Upper lobe of right lung (tissue), 1 donor: Measurements from ENCODE around the gene SLC12A9. TPM values are rescaled to one million over a fixed set of nuclear protein-coding genes. Genes with fewer than 3 reads are reported as not detected.

Experiments
- ATAC-seq: fragments of 200-7000 bp; cut with Tn5 transposase; one replicate; pipeline ENCODE4 v1.9.1; 2020; ENCODE audit warnings: mild to moderate bottlenecking, moderate library complexity
- DNase-seq: peaks from one replicate; pipeline ENCODE4 v3.0.0-alpha.2; 2020
- H3K27ac ChIP-seq: fragments of 200-600 bp; one replicate; pipeline ENCODE4 v1.8.0; 2022
- H3K27me3 ChIP-seq: fragments of 200-600 bp; one replicate; pipeline ENCODE4 v1.8.0; 2022; ENCODE audit warnings: mild to moderate bottlenecking
- H3K36me3 ChIP-seq: fragments of 200-600 bp; one replicate; pipeline ENCODE4 v1.8.0; 2022
- H3K4me1 ChIP-seq: fragments of 200-600 bp; one replicate; pipeline ENCODE4 v1.8.0; 2022
- H3K4me3 ChIP-seq: fragments of 200-600 bp; one replicate; pipeline ENCODE4 v1.8.0; 2022; ENCODE audit warnings: mild to moderate bottlenecking
- H3K9me3 ChIP-seq: fragments of 200-600 bp; one replicate; pipeline ENCODE4 v1.8.0; 2022
- CTCF ChIP-seq: fragments of 200-600 bp; IDR thresholded peaks from one replicate; pipeline ENCODE4 v1.8.0; 2022; ENCODE audit warnings: antibody characterized with exemption
- intact Hi-C: fragments of 100-400 bp; cut with DNase I; formaldehyde crosslinking; loops from one replicate; pipeline ENCODE4 v1.11.0; 2022
- total RNA-seq: library from RNA; stranded (reverse); fragmentation: NEBNext Ultra II Directional; extraction: Animal tissue kit (Norgen Biotek cat#: 25700); gene quantifications from one replicate; pipeline ENCODE4 v1.2.1, GENCODE V29; 2021
- donor health status: DM: no; HTN: yes; CAD: no; lungs with severe emphysema.

The SLC12A9 gene
- total RNA-seq, 1 donor from 2014 or later, result 39.2 TPM

DNA sequence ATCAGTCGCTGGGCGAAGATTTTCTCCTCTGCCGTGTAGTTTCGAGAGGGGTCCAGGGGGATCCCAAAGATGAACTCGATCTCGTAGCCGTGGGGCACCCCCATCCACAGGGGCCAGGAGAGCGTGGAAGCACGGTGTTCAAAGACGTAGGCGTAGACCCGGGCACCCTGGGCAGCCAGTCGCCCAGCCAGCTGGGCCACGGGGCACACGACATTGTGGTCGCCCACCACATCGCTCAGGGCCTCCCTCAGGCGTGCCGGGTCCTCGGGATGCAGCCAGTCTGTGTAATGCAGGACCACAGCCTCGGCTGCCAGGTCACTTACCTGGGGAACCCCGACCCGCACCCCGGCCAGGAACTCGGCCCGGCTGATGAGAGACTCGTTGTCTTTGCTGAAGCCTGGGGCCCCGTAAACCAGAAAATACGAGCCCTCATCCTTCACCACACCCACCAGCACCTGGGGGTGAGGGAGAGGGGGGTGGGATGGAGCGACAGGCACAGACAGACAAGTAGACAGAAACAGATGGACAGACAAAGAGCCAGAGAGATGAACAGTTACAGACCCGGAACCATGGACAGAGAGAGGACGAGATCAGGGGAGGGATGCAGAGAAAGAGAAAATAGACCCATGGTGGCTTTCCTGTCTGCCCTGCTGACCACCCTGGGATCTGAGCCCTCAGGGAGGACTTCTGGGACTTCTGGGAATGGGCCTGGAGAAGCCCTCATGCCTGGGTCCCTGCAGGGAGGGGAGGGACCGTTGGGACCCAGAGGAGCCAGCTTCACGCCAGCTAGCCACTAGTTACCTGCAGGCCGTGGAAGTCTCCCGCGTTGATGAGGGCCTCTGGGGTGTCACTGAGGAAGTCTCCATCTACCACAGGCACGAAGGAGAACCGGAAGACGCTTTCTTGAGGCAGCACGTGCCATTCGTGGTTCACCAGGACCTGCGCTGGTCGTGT lies 40.1 kb downstream of the SLC12A9 start:
- intact Hi-C loops, result no loop called here
- TF ChIP-seq CTCF, result no peak
- ATAC-seq, result no peak
- peaks cover 44% of the 10 kb centered on the region for H3K4me1 ChIP-seq
- peaks cover 23% of the 10 kb centered on the region for H3K27me3 ChIP-seq
- H3K36me3 ChIP-seq, result peaks cover 10% of the 10 kb centered on the region
- no peak overlapping the region for H3K4me3 ChIP-seq
- H3K9me3 ChIP-seq, result no peaks in the 10 kb centered on the region
- no peak for DNase-seq
- H3K27ac ChIP-seq, result no peak overlapping the region

DNA sequence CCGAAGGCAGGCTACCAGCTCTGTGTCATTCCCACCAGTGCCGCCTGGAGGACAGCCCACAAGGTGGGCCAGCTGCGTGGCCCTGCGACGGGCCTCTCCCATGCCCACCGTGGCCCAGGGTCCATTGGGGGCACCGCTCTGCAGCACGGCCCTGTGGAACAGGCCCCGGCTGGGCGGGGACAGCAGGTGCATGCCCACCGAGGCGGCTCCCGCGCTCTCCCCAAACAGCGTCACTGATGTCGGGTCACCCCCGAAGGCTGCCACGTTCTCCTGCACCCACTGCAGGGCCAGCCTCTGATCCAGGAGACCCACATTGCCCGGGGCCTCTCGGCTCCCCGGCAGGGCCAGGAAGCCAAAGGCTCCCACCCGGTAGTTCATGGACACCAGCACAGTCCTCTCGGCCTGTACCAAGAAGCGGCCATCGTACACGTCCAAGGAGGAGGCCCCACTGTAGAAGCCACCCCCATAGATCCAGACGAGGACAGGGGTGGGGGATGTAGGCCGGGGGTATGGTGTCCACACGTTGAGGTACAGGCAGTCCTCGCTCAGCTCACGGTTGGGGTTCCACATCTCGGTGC lies 40.9 kb downstream of the SLC12A9 start:
- ATAC-seq, result no peak
- no peak for TF ChIP-seq CTCF
- Histone ChIP-seq H3K9me3 (no peaks in the 10 kb centered on the region), H3K4me1 (peaks cover 36% of the 10 kb centered on the region), H3K27ac (no peak overlapping the region), H3K27me3 (peaks cover 28% of the 10 kb centered on the region), H3K36me3 (peaks cover 2% of the 10 kb centered on the region), H3K4me3 (no peak overlapping the region)
- no peak for DNase-seq
- intact Hi-C loops, result no loop called here

- no peak for TF ChIP-seq CTCF
Observed at GRCh38 chr7:100893910-100894721, 41.6 kb downstream of the SLC12A9 start.

GRCh38 chr7:100894860-100895700 lies 42.6 kb downstream of the SLC12A9 start:
- Histone ChIP-seq H3K27me3 (peaks cover 28% of the 10 kb centered on the region), H3K9me3 (no peaks in the 10 kb centered on the region), H3K36me3 (no peaks in the 10 kb centered on the region), H3K4me1 (peaks cover 29% of the 10 kb centered on the region), H3K4me3 (peak overlapping the region; percentile 45), H3K27ac (no peak overlapping the region)
- ATAC-seq (peak; percentile 17), DNase-seq (peak; percentile 80)
- intact Hi-C loops, result loop anchor here (5.0 kb wide), 1 partner anchor 162 kb away; no protein-coding TSS in a partner anchor
- TF ChIP-seq CTCF, result peak; percentile 76

More at GRCh38 chr7:100893910-100894721, 41.6 kb downstream of the SLC12A9 start:
- Histone ChIP-seq H3K4me3 (no peak overlapping the region), H3K27ac (no peak overlapping the region), H3K36me3 (no peaks in the 10 kb centered on the region), H3K9me3 (no peaks in the 10 kb centered on the region), H3K4me1 (peaks cover 29% of the 10 kb centered on the region), H3K27me3 (peaks cover 28% of the 10 kb centered on the region)
- intact Hi-C loops, result no loop called here
- DNase-seq, result no peak
- no peak for ATAC-seq

GRCh38 chr7:100895701-100895955 lies 43.1 kb downstream of the SLC12A9 start, which contains the start of gene ACHE:
ACHE (minus strand) TSS chr7:100895888; CDS start chr7:100894232, 1,656 bp downstream.
- Histone ChIP-seq H3K4me3 (peak within 1 kb of the TSS; percentile 45), H3K27me3 (peaks cover 28% of the 10 kb centered on the region), H3K9me3 (no peaks in the 10 kb centered on the region), H3K4me1 (peaks cover 26% of the 10 kb centered on the region), H3K36me3 (no peaks in the 10 kb centered on the region), H3K27ac (no peak within 1 kb of the TSS)
- intact Hi-C loops, result loop anchor here (5.0 kb wide), 1 partner anchor 162 kb away; no protein-coding TSS in a partner anchor
- DNase-seq (no peak), ATAC-seq (peak; percentile 6)
- TF ChIP-seq CTCF, result no peak
